ENCODE results near the gene ARHGEF37.

ARHGEF37 gene

DNA sequence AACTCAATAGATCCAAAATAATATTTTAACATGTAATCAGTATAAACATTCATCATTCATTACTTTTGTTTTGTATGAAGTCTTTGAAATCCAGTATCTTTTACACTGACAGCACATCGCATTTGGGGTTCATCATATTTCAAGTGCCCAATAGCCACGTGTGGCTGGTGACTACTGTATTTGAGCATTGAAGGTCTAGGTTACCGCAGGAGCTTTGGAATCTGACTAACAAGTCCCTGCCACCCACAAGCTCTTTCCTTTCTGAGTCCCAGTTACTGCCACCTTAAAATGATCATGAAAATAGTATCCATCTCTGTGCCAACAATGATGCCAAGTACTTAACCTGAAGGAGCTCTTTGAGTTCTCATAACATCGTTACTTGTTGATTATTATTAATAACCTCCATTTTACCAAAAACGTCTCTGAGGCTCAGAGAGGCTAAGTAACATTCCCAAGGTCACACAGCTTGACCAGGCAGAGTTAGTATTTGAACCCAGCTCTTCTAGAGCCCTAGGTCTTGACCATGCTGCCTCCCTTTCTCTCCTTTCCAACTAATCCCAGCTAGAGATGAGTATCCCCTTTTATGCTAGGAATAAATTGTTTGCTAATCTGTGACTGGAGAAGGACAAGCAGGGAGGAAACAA lies 24.2 kb downstream of the ARHGEF37 start:
- no peak for DNase-seq

- no peak for DNase-seq
Observed at GRCh38 chr5:149605998-149606724, 24.9 kb downstream of the ARHGEF37 start.

GRCh38 chr5:149608936-149609545 lies 27.7 kb downstream of the ARHGEF37 start:
- DNase-seq: no peak

DNA sequence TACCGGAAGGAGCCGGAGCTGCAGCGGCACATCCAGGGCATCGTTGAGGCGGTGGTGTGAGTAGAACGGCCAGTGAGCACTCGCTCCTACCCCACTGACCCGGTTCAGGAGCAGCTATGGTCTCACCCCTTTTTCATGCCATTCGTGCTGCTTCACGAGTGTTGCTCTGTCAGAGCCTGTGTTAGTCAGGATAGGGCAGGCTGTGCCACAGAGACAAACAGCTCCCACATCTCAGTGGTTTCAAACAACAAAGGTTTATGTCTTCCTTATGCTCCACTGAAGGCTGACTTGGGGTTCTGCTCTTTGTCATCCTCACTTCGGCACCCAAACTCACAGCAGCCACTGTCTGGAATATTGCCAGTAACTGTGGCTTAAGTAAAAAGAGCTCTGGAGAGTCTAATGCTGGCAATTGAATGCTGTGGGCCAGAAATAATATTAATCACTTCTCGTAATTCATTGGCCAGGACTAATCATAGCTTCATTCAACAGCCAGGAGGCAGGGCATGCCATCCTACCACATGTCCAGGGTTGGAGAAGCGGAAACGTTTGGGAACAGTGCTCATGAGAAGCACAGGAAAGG lies 28.4 kb downstream of the ARHGEF37 start:
- no peak for DNase-seq

DNA sequence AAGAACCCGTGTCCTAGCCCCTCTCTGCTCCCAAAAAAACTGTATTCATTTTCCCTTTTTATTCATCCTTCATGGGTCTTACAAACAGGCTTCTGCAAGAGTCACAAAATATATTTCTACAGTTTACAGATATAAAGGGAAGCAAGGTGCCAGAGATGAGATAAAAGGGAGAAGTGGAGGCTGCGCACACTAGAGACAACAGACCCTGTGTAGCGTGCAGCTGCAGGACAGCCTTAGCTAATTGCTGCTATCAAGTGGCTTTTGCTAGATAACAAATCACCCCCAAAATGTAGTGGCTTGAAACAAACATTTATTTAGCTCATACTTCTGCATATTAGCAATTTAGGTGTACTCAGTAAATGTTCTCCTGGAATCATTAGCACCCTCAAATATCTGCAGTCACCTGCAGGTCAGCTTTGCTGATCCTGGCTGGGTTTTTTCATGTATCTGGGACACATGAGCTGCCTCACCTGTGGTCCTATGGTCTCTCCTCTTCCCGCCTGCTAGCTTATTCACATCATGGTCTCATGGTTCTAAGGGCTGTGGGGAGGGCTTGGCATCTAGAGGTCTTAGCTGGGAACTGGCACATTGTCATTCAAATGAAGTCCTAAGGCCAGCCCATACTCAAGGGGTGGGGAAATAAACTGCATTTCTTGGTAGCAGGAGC lies 29.4 kb downstream of the ARHGEF37 start:
- no peak for DNase-seq

DNA sequence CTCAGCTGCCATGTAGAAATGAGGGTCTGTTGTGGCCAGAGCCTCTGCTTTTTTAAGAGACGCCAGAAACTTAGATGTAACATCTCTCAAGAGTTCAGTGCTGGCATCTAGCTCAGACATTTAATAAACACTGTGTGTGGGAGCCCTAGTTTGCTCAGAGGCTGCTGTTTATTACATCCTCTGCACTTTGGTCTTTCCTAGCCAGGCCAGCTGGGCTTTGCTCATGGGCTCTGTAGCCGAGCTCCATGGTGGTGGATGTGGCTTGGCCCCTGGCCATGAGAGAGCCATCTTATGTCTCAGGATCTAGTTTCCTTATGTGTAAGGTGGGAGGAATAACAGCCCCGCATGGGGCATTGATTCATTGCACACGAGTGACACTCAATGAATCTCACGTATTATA lies 30.0 kb downstream of the ARHGEF37 start:
- DNase-seq: peak; percentile 47

DNA sequence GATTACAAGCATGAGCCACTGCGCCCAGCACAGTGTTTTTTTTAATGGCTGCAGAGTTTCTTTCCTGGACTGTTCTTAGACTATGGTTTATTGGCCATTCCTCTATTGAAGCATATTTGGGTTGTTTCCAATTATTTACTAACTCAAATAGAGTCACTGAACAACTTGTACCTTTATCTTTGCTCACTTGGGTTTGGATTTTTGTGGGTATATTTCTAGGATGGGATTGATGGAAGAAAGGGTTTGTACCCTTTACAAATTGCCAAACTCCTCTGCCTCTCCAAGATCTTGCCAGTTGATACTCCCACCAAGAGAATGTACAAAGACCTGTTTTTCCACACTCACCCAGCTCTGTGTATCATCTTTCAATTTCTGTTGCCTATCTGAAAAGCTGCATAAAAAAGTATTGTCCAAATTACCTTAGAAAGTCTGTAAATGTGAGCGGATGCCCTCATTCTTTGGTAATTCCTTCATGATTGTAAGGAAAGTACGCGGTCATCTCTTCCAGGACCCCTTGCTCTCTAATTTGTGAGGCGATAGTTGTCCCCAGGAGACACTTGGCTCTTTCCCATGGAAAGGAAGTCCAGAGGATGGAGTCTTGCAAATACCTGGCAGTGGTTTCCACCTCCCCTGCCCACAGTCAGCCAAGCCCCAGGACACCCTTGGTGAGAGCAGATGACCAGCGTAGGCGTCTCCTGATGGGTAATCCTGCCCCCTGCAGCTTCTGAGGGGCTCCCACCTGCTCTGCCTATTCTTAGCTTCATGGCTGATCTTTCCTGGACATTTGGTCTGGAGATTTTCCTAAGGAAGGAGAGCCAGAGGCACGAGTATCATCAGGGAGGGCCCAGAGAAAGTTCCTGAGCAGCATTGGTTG lies 33.0 kb downstream of the ARHGEF37 start:
- DNase-seq: no peak

DNA sequence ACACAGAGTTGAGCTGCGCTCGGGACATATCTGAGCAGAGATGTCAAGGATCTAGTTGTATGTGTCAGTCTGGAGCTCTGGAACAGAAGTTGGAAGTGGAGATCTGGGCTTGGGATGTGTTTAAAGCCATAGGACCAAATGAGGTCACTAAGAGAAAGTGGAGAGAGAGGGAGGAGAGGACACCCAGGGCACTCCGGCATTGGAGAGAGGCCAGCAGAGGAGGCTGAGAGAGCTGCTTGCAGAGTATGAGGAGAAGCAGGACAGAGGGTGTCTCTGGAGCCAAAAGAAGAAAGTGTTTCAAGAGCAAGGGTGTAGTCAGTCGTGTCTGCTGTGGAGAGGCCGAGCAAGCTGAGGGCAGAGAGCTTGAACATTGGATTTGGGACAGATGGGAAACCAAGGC lies 34.7 kb downstream of the ARHGEF37 start:
- DNase-seq: no peak

GRCh38 chr5:149616727-149617285 lies 35.5 kb downstream of the ARHGEF37 start:
- DNase-seq: no peak

- DNase-seq: no peak
Observed at GRCh38 chr5:149617760-149618306, 36.5 kb downstream of the ARHGEF37 start.

- DNase-seq: no peak
Observed at GRCh38 chr5:149618581-149619248, 37.4 kb downstream of the ARHGEF37 start.

GRCh38 chr5:149621415-149622098 lies 40.3 kb downstream of the ARHGEF37 start:
- DNase-seq: no peak

DNA sequence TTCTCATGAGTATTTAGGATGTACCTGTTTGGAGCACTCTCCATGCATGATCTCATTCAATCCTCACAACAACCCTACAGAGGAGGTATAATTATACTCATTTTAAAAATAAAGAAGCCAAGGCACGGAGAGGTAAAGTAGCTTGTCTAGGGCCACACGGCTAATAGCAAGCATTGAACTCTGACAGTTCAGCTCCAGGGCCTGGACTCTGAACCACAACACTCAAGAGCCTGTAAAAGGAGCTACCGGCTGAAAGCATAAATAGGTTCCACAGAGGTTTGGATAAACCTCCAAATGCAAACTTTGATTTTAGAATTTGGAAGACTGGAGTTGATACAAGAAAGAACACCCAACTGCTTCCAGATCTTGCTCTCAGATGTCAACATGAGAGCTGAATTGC lies 41.2 kb downstream of the ARHGEF37 start:
- DNase-seq: no peak

DNA sequence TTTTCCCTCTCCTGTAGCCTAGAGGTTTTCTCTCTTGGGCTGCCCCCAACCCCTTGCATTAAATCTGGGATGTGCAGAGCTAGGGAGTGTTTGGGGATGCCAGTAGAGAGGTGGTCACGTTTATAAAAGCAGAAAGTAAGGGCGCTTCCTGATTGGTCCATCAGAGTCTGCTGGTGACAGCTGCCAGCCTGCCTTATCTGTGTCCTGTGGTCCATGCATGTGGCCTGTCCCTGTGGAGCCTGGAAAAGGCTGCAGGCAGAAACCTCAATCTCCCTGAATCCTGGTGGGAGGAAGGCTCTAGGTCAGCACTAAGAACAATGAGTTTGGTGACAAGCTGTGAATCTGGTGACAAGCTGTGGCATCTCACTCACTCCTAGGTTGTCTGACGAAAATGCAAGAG lies 42.2 kb downstream of the ARHGEF37 start:
- DNase-seq: no peak

DNA sequence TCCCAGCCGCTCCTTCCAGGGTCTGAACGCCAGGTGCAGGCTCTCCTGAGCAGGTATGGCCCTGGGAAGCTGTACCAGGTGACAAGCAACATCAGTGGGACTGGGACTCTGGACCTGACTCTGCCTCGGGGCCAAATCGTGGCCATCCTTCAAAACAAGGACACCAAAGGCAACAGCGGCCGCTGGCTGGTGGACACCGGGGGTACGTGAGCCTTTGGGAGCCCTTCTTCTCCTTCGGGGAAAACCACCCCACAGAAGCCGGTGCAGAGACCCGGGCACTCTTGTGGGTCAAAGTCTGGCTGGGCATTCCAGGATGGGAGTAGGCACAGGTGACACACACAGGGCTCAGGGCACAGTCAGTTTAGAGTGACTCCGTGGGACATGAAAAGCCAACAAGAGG lies 45.8 kb downstream of the ARHGEF37 start:
- DNase-seq: no peak

GRCh38 chr5:149628221-149628620 lies 46.9 kb downstream of the ARHGEF37 start:
- DNase-seq: no peak

DNA sequence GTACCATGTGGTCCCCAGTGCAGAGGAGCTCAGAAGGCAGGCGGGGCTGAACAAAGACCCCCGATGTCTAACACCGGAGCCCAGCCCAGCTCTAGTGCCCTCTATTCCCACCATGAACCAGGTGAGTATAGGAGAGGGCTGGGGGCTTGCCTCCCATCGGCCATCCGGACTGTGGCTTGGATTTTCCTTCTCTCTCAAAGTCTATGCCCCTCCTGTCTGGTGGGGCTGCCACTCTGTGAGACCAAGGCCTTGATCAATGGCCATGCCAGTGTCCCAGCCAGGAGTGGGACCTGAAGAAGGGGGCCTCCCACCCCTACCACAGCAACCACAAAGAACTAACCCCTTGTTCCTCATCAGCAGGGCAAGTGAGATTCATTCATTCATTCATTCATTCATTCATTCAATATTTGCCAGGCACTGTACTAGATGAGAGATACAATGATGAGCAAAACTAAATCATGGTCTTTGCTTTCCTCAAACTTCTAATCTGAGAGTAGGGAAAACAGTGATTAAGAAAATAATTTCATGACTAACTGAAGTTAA lies 47.6 kb downstream of the ARHGEF37 start:
- DNase-seq: no peak

GRCh38 chr5:149629421-149629820 lies 48.1 kb downstream of the ARHGEF37 start:
- no peak for DNase-seq

GRCh38 chr5:149630337-149630736 lies 49.0 kb downstream of the ARHGEF37 start:
- DNase-seq: no peak

GRCh38 chr5:149631506-149631905 lies 50.2 kb downstream of the ARHGEF37 start:
- DNase-seq: no peak

Measured in left hindlimb (tissue), 1 donor.